ENCODE measurements around the gene CSRNP3.

CSRNP3 gene

GRCh38 chr2:165539985-165540384 is 70.5 kb downstream of the CSRNP3 start:
- DNase-seq (ENCODE audit: low read depth): no peak

DNA sequence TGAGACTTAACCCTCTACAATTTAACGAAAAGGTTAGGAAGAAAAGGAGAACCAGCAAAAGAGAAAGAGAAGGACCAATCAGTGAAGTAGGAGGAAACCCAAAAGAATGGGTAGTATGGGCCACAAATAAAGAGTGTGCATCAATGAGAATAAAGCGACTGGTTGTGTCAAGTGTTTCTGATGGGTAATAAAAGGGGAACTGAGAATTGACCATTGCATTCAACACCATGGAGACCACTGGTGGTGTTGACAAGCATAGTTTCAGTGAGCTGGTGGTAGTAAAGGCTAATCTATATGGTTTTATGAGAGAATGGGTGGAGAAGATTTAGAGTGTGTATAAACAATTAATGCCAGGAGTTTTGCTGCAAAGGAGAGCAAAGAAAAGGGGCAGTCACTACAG is 75.4 kb downstream of the CSRNP3 start:
- DNase-seq (ENCODE audit: low read depth): no peak

GRCh38 chr2:165547900-165548299 is 78.4 kb downstream of the CSRNP3 start:
- DNase-seq (ENCODE audit: low read depth): no peak

DNA sequence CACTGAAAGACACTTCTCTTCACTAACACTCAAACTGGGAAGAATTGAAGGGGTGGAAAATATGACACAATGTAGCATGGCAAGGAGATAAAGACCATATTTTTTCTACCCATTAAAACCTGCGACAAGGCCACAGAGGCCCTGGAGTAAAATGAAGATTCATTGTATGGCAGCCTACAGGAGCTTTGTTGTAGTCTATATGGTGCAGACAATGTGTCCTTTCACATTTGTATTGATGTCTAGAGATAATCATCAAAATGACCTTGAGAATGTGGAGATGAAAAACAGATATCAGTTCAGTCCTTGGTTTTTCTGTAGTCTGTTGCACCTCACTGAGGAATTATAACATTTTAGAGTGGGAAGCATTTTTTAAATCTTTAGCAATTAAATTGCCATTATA is 80.1 kb downstream of the CSRNP3 start:
- no peak for DNase-seq (ENCODE audit: low read depth)

DNA sequence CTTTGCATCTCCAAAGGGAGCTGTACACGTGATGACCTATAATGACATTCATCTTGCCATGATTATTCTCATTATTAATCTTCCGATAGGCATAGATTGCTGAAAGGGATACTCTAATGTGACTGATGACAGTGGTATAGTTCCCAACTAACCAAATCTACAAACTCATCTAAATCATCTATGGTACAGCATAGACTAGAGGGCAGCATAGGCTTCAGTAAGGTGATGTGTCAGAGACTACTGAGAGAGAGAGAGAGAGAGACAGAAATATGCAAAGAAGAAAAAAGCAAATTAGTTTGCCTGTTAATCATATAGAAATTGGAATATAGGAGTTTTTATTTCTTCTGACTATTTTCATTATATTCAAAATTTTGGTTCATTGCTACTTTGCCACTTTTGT is 89.3 kb downstream of the CSRNP3 start:
- DNase-seq (ENCODE audit: low read depth): no peak

DNA sequence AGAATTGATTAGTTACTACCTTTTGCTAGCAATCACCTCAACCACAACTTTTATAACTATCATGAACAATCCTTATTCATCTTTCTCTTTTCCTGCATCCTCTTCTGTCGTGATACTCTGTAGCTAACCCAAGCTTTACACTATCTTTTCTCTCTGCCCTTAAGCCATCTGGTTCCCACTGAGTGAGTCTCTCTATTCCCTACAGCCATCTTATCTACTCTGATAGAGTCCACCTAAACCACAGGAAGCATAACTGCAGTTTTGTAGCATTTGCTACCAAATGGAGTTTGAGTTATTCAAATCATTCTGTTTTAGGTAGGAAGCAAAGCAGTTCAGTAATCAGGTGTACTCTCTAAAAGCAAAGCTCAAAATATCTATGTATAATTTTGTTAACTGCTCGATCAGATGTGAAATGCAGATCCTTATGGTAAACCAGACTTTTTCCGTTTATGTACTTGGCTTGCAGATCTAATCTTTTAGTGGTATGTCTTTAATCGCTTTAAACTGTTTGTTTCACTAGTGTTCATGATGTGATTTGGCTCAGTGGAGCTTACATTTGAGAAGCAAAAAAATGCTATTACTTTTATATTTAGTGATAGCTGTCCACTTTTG is 91.0 kb downstream of the CSRNP3 start:
- DNase-seq (ENCODE audit: low read depth): no peak

DNA sequence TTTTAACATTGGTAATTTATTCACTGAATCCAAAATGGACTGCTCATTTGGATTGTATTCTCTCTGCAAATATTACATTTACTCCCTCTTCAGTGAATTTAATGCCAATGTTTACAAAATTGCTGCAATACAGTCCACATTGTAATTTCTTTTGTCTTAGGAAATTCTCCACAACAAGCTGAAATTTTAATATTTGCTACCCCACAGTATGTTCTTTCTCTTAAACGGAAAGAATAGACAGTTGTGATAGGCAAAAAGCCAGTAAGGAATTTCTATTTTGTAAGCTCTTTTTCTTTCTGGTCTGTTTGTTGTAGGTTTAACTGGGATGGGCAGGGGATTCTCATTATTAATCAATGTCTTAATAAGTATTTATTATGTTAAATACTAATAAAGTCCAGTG is 92.0 kb downstream of the CSRNP3 start:
- DNase-seq (ENCODE audit: low read depth): no peak

GRCh38 chr2:165562233-165562632 is 92.7 kb downstream of the CSRNP3 start:
- DNase-seq (ENCODE audit: low read depth): no peak

DNA sequence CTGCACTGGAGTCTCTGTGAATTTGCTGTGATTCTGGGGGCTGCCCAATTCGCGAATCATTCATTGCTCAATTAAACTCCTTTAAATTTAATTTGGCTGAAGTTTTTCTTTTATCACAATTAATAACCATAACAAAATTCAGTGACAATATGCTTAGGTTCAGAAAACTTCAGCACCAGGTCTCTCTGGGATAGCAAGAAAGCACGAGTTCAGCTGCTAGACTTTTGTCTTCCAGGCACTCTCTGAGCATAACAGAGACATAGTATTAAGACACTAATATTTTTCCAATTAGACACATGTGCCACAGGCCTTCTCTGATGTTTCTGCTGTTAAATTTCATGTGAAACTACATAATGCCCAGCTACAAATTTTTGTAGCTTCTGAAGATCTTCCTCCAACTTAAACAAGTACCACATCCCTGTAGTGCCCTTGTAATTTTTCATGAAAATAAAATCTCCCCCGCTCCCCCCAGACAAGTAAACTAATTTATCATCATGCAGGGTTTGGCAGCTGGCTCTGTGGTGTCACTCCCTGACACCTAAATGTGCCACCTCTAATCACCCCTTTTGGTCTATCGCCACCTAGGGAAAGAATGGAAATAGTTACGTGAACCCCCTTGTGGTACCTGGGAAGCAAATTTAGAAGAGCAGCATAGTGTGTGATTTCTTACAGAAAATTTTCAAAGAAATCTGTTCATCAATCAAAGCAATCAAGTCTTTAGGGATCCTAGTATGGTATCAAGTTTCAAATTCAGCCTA is 94.1 kb downstream of the CSRNP3 start:
- no peak for DNase-seq (ENCODE audit: low read depth)

DNA sequence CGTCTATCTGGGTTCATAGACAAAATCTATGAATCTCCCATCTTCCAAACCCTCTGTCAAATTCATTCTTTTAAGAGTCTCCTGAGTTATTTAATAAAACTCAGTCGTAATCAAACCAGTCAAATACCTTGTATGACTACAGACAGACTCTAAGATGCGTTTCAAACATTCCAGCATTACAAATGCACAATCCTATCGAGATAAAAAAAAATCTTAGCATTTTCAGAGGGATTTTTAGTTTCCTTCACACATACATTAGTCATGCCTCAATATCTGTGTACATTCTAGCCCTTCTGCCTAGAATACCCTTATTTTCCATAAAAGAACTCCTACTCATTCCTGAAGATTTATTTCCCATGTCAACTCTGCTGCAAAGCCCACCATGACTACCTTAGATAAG is 96.5 kb downstream of the CSRNP3 start:
- DNase-seq (ENCODE audit: low read depth): no peak

- no peak for DNase-seq (ENCODE audit: low read depth)
These were observed 97.8 kb downstream of the CSRNP3 start for GRCh38 chr2:165567273-165567672.

GRCh38 chr2:165568361-165568760 is 98.9 kb downstream of the CSRNP3 start:
- DNase-seq (ENCODE audit: low read depth): no peak

DNA sequence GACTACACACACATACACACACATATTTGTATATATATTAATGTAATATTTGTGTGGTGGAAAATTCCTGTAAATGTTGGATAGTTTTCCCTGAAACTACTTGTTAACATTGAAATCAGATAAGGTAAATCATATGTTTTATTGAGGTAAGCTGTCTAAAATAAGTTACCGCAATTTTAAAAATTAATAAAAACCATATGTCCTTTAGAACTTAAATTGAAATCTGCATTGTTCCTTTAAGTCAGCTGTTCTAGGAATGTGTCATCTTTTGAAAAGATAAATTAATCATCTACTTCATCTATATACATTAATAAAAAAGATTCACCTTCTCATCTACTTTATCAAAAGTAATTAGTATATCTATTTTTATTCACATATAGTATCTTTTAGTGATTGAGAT is 102.0 kb downstream of the CSRNP3 start:
- DNase-seq (ENCODE audit: low read depth): no peak

DNA sequence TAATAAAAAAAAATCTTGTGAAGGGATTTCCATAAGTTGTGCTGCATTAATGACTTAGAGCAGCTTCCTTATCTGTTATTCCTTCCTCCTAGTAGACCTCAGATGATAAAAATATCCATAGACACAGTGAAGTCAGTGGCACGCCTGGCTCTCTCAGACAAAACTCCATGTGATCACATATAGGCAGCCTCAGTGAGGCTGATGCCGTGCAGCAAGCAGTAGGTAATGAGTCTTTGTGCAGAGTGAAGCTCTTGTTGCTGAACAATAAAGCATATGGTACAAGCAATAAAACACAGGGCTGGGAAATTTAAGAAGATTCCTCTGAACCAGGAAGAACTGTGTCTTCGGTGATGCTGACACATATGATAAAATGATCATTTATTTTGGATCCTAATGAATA is 102.7 kb downstream of the CSRNP3 start:
- DNase-seq (ENCODE audit: low read depth): no peak

GRCh38 chr2:165573534-165574461 is 104.3 kb downstream of the CSRNP3 start:
- peak; percentile 8 for DNase-seq (ENCODE audit: low read depth)

DNA sequence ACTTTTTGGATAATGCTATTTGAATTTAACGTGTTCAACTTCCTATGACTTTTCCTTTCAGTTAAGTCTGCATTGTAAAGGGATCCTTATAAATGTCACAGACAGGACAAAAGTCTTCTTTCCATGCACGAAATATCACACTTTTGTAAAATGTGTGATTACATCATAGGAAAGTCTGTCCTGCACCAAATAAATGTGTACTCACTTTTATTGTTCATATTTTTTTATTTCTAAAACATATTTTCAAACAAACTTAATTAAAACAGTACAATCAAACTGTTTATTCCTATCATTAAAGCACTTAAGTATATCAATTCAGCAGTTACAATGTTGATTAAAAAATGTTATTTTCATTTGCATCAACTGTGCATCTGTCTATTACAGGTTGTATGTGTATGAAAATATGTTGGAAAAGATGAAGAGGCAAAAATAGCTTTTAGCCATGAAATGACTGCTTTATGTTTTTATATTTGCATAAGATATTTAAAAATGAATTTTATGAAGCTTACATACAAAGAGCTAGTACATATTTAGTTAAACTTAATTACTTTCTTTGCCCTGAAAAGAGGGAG is 105.6 kb downstream of the CSRNP3 start:
- no peak for DNase-seq (ENCODE audit: low read depth)

- DNase-seq (ENCODE audit: low read depth): no peak
These were observed 107.1 kb downstream of the CSRNP3 start for GRCh38 chr2:165576409-165577154.

DNA sequence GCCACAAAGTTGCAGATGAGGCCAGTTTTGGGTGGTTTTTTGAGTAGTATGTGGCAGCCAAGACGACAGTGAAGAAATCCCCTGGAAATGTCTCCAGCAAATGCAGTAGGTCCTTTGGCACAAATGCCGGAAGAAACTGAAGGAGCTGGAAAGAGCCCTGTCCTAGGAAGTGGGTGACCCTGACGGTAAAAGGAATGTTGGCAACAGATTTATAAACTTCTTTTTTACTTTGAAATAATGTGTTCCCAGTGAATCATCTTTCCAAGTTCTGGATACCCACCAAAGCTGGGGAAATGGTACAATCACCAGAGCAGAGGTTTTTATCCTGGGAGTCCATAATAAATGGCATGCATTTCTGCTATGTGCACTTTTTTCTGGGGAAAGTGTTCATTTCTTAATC is 112.9 kb downstream of the CSRNP3 start:
- DNase-seq (ENCODE audit: low read depth): no peak

GRCh38 chr2:165582863-165583506 is 113.5 kb downstream of the CSRNP3 start:
- no peak for DNase-seq (ENCODE audit: low read depth)

DNA sequence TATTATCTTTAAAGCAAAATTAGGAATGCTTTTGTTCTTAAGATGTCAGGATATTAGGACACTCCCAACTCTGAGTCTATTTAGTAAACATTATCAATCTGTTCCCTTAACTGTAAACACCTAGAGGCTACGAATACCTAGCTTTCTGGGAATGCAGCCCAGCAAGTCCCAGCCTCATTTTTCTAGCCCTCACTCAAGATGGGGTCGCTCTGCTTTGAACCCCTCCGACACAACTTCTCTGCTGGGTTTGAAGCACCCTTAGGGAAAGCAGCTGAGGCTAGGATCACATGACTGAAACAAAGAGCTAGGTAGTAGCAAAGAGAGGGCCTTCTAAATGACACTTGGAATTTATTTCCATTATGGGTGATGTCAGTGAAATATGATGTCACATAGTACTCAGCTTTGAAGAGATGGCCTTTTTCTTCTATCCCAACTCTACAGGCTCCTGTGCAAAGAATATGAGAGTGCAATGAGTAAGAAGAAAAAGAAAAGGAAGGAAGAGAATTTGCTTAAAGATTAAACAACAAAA is 114.7 kb downstream of the CSRNP3 start:
- no peak for DNase-seq (ENCODE audit: low read depth)

DNA sequence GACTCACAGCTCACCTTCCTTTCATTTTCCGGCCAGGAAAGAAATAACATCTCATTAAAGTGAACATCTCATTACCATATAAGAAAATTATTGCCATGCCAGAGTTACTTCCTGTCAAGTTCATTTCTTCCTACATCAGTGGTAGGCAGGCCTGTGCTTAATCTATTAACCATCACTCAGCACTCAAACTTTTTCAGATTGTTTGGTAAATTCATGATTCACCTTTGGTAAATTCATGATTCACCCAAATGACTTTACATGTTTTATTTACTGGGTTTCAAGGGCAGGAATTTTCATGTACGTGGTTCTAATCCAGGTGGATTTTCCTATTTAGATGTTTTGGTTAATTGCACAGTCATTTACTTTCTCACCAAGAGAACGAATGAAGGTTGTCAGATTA is 116.5 kb downstream of the CSRNP3 start:
- no peak for DNase-seq (ENCODE audit: low read depth)

All from iris pigment epithelial cell (primary cell).